ENCODE results near the gene SMARCB1.
A peak's percentile ranks its signal among the peaks of the same experiment; 100 is the strongest.

Gene SMARCB1

DNA sequence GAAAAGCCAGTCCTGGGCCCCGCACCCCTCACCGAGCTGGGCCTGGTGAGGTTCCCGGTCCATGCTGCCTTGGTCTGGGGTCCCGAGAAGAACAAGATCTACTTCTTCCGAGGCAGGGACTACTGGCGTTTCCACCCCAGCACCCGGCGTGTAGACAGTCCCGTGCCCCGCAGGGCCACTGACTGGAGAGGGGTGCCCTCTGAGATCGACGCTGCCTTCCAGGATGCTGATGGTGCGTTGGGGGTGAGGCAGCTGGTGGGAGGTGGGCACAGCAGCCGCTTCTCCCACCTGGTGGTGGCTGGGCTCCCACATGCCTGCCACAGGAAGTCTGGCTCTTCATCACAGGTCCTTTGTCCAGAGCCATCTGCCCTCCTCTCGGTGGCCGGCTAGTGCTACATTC, 4.5 kb upstream of the SMARCB1 start:
- no peak overlapping the region for H3K4me3 ChIP-seq (ENCODE audit: insufficient read depth in 1 of 2, low read depth in 1 of 2, low read length in 2 of 2)
- H4K8ac ChIP-seq (ENCODE audit: low read length), result no peak overlapping the region
- H3K36me3 ChIP-seq (ENCODE audit: control insufficient read depth in 1 of 2, insufficient read depth in 2 of 2, low read depth in 1 of 2, low read length in 2 of 2), result peaks cover 0 to 15% of the 10 kb centered on the region in 2 experiments
- no peaks in the 10 kb centered on the region for H3K27me3 ChIP-seq (ENCODE audit: control insufficient read depth in 1 of 2, insufficient read depth in 1 of 2, low read length in 2 of 2)
- no peak overlapping the region for H3K14ac ChIP-seq (ENCODE audit: low read length in 2 of 2)
- H3K4ac ChIP-seq (ENCODE audit: low read depth in 1 of 2, low read length in 2 of 2), result no peak overlapping the region
- no peak overlapping the region for H2AFZ ChIP-seq (ENCODE audit: low read depth, low read length)
- H4K91ac ChIP-seq (ENCODE audit: low read length), result peak overlapping the region; percentile 44
- H3K4me2 ChIP-seq (ENCODE audit: low read length, poor library complexity, severe bottlenecking), result no peak overlapping the region
- H2BK15ac ChIP-seq (ENCODE audit: low read depth, poor library complexity, severe bottlenecking), result no peak overlapping the region
- peaks cover 1% of the 10 kb centered on the region for H3K79me1 ChIP-seq (replicated peaks; ENCODE audit: low read length, poor library complexity, severe bottlenecking)
- peak overlapping the region; percentile 7 for H3K9ac ChIP-seq (ENCODE audit: low read length)
- no peak overlapping the region for H3K23ac ChIP-seq (ENCODE audit: low read length in 2 of 2)
- H2BK5ac ChIP-seq (ENCODE audit: low read depth, low read length, poor library complexity, severe bottlenecking), result no peak overlapping the region
- no peak overlapping the region for H3K27ac ChIP-seq (ENCODE audit: low read length, poor library complexity, severe bottlenecking)
- peak overlapping the region in 1 of 2 experiments; percentile 63 for H3K18ac ChIP-seq (ENCODE audit: low read depth in 1 of 2, low read length in 2 of 2)
- DNase-seq, result no peak
- H3K9me3 ChIP-seq (ENCODE audit: control insufficient read depth, low read length), result no peaks in the 10 kb centered on the region
- H3K4me1 ChIP-seq (ENCODE audit: control insufficient read depth, insufficient read depth, low read depth, low read length), result peaks cover 39% of the 10 kb centered on the region
- H2AK5ac ChIP-seq (ENCODE audit: low read length, severe bottlenecking), result peak overlapping the region; percentile 27
- peak overlapping the region in 1 of 2 experiments; percentile 60 for H2BK12ac ChIP-seq (ENCODE audit: low read length in 2 of 2)
- 94% methylated on average over 16 of the region's 16 CpGs for WGBS
- no peak overlapping the region for H2BK120ac ChIP-seq (ENCODE audit: low read depth, low read length)

DNA sequence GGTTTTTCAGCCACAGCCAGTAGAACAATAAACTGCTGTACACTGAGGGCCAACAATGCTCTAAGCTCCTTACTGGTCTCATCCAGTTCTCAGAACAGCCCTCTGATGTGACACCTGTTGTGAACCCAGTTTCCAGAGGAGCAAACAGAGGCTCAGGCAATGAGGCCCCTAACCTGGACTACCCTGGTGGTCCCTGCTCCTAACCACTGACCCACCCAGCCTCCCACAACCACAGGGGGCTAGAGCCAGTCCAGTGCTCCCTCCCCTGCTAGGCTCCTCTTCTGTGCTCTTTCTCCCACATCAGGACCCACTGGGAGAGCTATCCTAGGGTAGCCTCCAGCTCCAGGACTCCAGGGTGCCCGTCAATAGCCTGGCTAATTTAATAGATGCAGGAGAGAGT, 4.1 kb upstream of the SMARCB1 start:
- H3K9me3 ChIP-seq (ENCODE audit: control insufficient read depth, low read length), result no peaks in the 10 kb centered on the region
- H3K4ac ChIP-seq (ENCODE audit: low read depth in 1 of 2, low read length in 2 of 2), result no peak overlapping the region
- no peak overlapping the region for H3K9ac ChIP-seq (ENCODE audit: low read length)
- no peak overlapping the region for H4K91ac ChIP-seq (ENCODE audit: low read length)
- H3K14ac ChIP-seq (ENCODE audit: low read length in 2 of 2), result no peak overlapping the region
- H2BK5ac ChIP-seq (ENCODE audit: low read depth, low read length, poor library complexity, severe bottlenecking), result no peak overlapping the region
- H3K27ac ChIP-seq (ENCODE audit: low read length, poor library complexity, severe bottlenecking), result no peak overlapping the region
- H3K4me2 ChIP-seq (ENCODE audit: low read length, poor library complexity, severe bottlenecking), result no peak overlapping the region
- no peak overlapping the region for H2BK15ac ChIP-seq (ENCODE audit: low read depth, poor library complexity, severe bottlenecking)
- peaks cover 1% of the 10 kb centered on the region for H3K79me1 ChIP-seq (replicated peaks; ENCODE audit: low read length, poor library complexity, severe bottlenecking)
- no peak for DNase-seq
- no peak overlapping the region for H4K8ac ChIP-seq (ENCODE audit: low read length)
- H3K23ac ChIP-seq (ENCODE audit: low read length in 2 of 2), result no peak overlapping the region
- H3K4me3 ChIP-seq (ENCODE audit: insufficient read depth in 1 of 2, low read depth in 1 of 2, low read length in 2 of 2), result no peak overlapping the region
- H3K36me3 ChIP-seq (ENCODE audit: control insufficient read depth in 1 of 2, insufficient read depth in 2 of 2, low read depth in 1 of 2, low read length in 2 of 2), result peaks cover 0 to 15% of the 10 kb centered on the region in 2 experiments
- no peak overlapping the region for H2BK120ac ChIP-seq (ENCODE audit: low read depth, low read length)
- H2AK5ac ChIP-seq (ENCODE audit: low read length, severe bottlenecking), result peak overlapping the region; percentile 8
- no peaks in the 10 kb centered on the region for H3K27me3 ChIP-seq (ENCODE audit: control insufficient read depth in 1 of 2, insufficient read depth in 1 of 2, low read length in 2 of 2)
- 74% methylated on average over 1 of the region's 1 CpG for WGBS
- H2AFZ ChIP-seq (ENCODE audit: low read depth, low read length), result no peak overlapping the region
- peaks cover 38% of the 10 kb centered on the region for H3K4me1 ChIP-seq (ENCODE audit: control insufficient read depth, insufficient read depth, low read depth, low read length)
- H3K18ac ChIP-seq (ENCODE audit: low read depth in 1 of 2, low read length in 2 of 2), result no peak overlapping the region
- no peak overlapping the region for H2BK12ac ChIP-seq (ENCODE audit: low read length in 2 of 2)

GRCh38 chr22:23783265-23784150, 3.3 kb upstream of the SMARCB1 start:
- H3K9ac ChIP-seq (ENCODE audit: low read length), result no peak overlapping the region
- no peaks in the 10 kb centered on the region for H3K9me3 ChIP-seq (ENCODE audit: control insufficient read depth, low read length)
- no peak overlapping the region for H3K23ac ChIP-seq (ENCODE audit: low read length in 2 of 2)
- peaks cover 34% of the 10 kb centered on the region for H3K4me1 ChIP-seq (ENCODE audit: control insufficient read depth, insufficient read depth, low read depth, low read length)
- no peak for DNase-seq
- H3K79me1 ChIP-seq (replicated peaks; ENCODE audit: low read length, poor library complexity, severe bottlenecking), result peaks cover 1% of the 10 kb centered on the region
- H3K14ac ChIP-seq (ENCODE audit: low read length in 2 of 2), result peak overlapping the region in 1 of 2 experiments; percentile 5
- peak overlapping the region; percentile 17 for H3K27ac ChIP-seq (ENCODE audit: low read length, poor library complexity, severe bottlenecking)
- no peak overlapping the region for H2AFZ ChIP-seq (ENCODE audit: low read depth, low read length)
- H2BK15ac ChIP-seq (ENCODE audit: low read depth, poor library complexity, severe bottlenecking), result peak overlapping the region; percentile 60
- H2AK5ac ChIP-seq (ENCODE audit: low read length, severe bottlenecking), result peak overlapping the region; percentile 94
- H4K91ac ChIP-seq (ENCODE audit: low read length), result peak overlapping the region; percentile 64
- peak overlapping the region; percentile 51 for H4K8ac ChIP-seq (ENCODE audit: low read length)
- peak overlapping the region; percentile 11 to 86 for H3K18ac ChIP-seq (ENCODE audit: low read depth in 1 of 2, low read length in 2 of 2)
- no peak overlapping the region for H3K4me3 ChIP-seq (ENCODE audit: insufficient read depth in 1 of 2, low read depth in 1 of 2, low read length in 2 of 2)
- 84% methylated on average over 15 of the region's 15 CpGs for WGBS
- H3K4me2 ChIP-seq (ENCODE audit: low read length, poor library complexity, severe bottlenecking), result no peak overlapping the region
- no peak overlapping the region for H2BK120ac ChIP-seq (ENCODE audit: low read depth, low read length)
- H3K27me3 ChIP-seq (ENCODE audit: control insufficient read depth in 1 of 2, insufficient read depth in 1 of 2, low read length in 2 of 2), result no peaks in the 10 kb centered on the region
- H3K4ac ChIP-seq (ENCODE audit: low read depth in 1 of 2, low read length in 2 of 2), result peak overlapping the region in 1 of 2 experiments; percentile 9
- H2BK12ac ChIP-seq (ENCODE audit: low read length in 2 of 2), result peak overlapping the region; percentile 38 to 87
- peaks cover 0 to 15% of the 10 kb centered on the region in 2 experiments for H3K36me3 ChIP-seq (ENCODE audit: control insufficient read depth in 1 of 2, insufficient read depth in 2 of 2, low read depth in 1 of 2, low read length in 2 of 2)
- H2BK5ac ChIP-seq (ENCODE audit: low read depth, low read length, poor library complexity, severe bottlenecking), result no peak overlapping the region

- H3K4me2 ChIP-seq (ENCODE audit: low read length, poor library complexity, severe bottlenecking), result no peak overlapping the region
- H3K79me1 ChIP-seq (replicated peaks; ENCODE audit: low read length, poor library complexity, severe bottlenecking), result peaks cover 1% of the 10 kb centered on the region
- H3K4me1 ChIP-seq (ENCODE audit: control insufficient read depth, insufficient read depth, low read depth, low read length), result peaks cover 34% of the 10 kb centered on the region
- peak overlapping the region in 1 of 2 experiments; percentile 86 for H3K18ac ChIP-seq (ENCODE audit: low read depth in 1 of 2, low read length in 2 of 2)
- no peak overlapping the region for H2AFZ ChIP-seq (ENCODE audit: low read depth, low read length)
- H3K27ac ChIP-seq (ENCODE audit: low read length, poor library complexity, severe bottlenecking), result peak overlapping the region; percentile 73
- H2BK5ac ChIP-seq (ENCODE audit: low read depth, low read length, poor library complexity, severe bottlenecking), result no peak overlapping the region
- peak; percentile 67 for DNase-seq
- peaks cover 0 to 10% of the 10 kb centered on the region in 2 experiments for H3K36me3 ChIP-seq (ENCODE audit: control insufficient read depth in 1 of 2, insufficient read depth in 2 of 2, low read depth in 1 of 2, low read length in 2 of 2)
- 70% methylated on average over 4 of the region's 8 CpGs for WGBS
- no peak overlapping the region for H4K8ac ChIP-seq (ENCODE audit: low read length)
- no peak overlapping the region for H3K23ac ChIP-seq (ENCODE audit: low read length in 2 of 2)
- H2BK15ac ChIP-seq (ENCODE audit: low read depth, poor library complexity, severe bottlenecking), result peak overlapping the region; percentile 60
- no peak overlapping the region for H3K14ac ChIP-seq (ENCODE audit: low read length in 2 of 2)
- H2BK12ac ChIP-seq (ENCODE audit: low read length in 2 of 2), result peak overlapping the region; percentile 53 to 67
- H3K9ac ChIP-seq (ENCODE audit: low read length), result no peak overlapping the region
- H4K91ac ChIP-seq (ENCODE audit: low read length), result no peak overlapping the region
- no peak overlapping the region for H3K4ac ChIP-seq (ENCODE audit: low read depth in 1 of 2, low read length in 2 of 2)
- H3K9me3 ChIP-seq (ENCODE audit: control insufficient read depth, low read length), result no peaks in the 10 kb centered on the region
- H2BK120ac ChIP-seq (ENCODE audit: low read depth, low read length), result no peak overlapping the region
- H2AK5ac ChIP-seq (ENCODE audit: low read length, severe bottlenecking), result peak overlapping the region; percentile 94
- no peak overlapping the region for H3K4me3 ChIP-seq (ENCODE audit: insufficient read depth in 1 of 2, low read depth in 1 of 2, low read length in 2 of 2)
- H3K27me3 ChIP-seq (ENCODE audit: control insufficient read depth in 1 of 2, insufficient read depth in 1 of 2, low read length in 2 of 2), result no peaks in the 10 kb centered on the region
These were observed 2.5 kb upstream of the SMARCB1 start for GRCh38 chr22:23784215-23784732.

Measured in mesenchymal stem cell (in vitro differentiated cells and primary cell).